ENCODE measurements around the gene SH2D6. TPM values are rescaled to one million over a fixed set of nuclear protein-coding genes. Genes with fewer than 3 reads are reported as not detected.

SH2D6 gene
- total RNA-seq, 4 donors from 2014 or later, result 7.6 to 14.2 (median 11.4) TPM; not detected in 1

DNA sequence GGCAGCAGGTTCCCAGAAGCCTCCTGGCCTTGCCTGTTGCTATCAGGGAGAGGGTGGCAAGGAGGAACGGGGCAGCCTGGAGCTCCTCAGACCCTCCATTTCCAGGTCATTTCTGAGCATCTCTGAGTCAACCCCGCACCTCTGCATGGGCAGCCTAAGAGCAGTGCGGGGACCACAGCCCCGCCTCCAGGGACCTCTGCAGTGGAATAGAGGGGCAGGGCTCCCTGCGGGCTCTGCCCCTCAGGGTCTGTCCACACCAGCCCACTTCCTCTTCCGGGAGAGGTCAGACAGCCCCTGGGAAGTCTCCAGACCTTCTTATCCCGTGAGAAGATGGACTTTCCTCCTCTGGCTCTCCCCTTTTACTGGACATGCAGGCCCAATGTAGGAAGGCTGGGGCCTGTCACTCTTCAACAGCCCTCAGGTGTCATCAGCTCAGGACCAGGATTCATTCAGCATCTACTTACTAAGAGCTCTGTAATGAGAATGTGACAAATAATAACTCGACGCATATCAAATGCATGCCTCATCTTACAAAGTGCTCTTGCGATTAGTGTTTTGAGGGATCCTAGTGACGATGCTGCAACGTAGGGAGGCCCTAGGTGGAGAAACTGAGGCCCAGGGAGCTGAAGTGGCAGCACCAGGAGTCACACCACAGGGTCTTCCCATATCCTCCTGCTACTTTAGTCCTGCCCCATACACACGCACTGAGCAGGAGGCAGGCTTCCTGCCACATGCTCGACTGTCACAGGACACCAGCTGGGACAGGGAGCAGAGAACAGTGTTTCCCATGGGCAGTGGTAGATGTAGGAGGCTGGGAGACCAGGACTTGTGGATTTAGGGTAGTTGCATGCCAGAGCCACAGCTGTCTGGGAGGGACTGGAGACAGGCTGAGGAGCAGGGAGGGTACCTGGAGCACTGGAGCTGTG is 28.0 kb downstream of the SH2D6 start:
- TF ChIP-seq POLR2A (IDR thresholded peaks at IDR 0.05) (no peak), POLR2AphosphoS5 (IDR thresholded peaks at IDR 0.05) (no peak), EP300 (IDR thresholded peaks at IDR 0.05; ENCODE audit: low read depth) (no peak)
- TF ChIP-seq, protein P1, sequence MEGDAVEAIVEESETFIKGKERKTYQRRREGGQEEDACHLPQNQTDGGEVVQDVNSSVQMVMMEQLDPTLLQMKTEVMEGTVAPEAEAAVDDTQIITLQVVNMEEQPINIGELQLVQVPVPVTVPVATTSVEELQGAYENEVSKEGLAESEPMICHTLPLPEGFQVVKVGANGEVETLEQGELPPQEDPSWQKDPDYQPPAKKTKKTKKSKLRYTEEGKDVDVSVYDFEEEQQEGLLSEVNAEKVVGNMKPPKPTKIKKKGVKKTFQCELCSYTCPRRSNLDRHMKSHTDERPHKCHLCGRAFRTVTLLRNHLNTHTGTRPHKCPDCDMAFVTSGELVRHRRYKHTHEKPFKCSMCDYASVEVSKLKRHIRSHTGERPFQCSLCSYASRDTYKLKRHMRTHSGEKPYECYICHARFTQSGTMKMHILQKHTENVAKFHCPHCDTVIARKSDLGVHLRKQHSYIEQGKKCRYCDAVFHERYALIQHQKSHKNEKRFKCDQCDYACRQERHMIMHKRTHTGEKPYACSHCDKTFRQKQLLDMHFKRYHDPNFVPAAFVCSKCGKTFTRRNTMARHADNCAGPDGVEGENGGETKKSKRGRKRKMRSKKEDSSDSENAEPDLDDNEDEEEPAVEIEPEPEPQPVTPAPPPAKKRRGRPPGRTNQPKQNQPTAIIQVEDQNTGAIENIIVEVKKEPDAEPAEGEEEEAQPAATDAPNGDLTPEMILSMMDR (IDR thresholded peaks at IDR 0.05), result no peak
- Histone ChIP-seq H3K27me3 (no peaks in the 10 kb centered on the region), H3K36me3 (no peaks in the 10 kb centered on the region), H3K9me3 (no peaks in the 10 kb centered on the region), H3K4me1 (peaks cover 0 to 13% (median 6%) of the 10 kb centered on the region in 4 donors), H3K4me3 (no peak overlapping the region), H3K27ac (peak overlapping the region; percentile 46 to 70 (median 63))
- 82% methylated on average over 13 of the region's 14 CpGs; no CpG with 5 or more reads in 1 of the 2 donors for WGBS, 2 donors (ENCODE audit: low coverage in 1 of 2)
- no peak for DNase-seq
- in situ Hi-C loops (cut with MboI; ENCODE audit: low pct_ligation_motif_present in 1 of 4, low pct_unique_long_range_greater_than_20kb in 1 of 4, low sequenced_read_pairs in 3 of 4) (no loop called here), intact Hi-C loops (cut with DNase I; ENCODE audit: low total_unique reads) (no loop called here)

GRCh38 chr2:85447222-85447585 is 28.7 kb downstream of the SH2D6 start:
- in situ Hi-C loops (cut with MboI; ENCODE audit: low pct_ligation_motif_present in 1 of 4, low pct_unique_long_range_greater_than_20kb in 1 of 4, low sequenced_read_pairs in 3 of 4), result no loop called here
- Histone ChIP-seq H3K4me3 (no peak overlapping the region), H3K9me3 (no peaks in the 10 kb centered on the region), H3K4me1 (peaks cover 0 to 13% (median 6%) of the 10 kb centered on the region in 4 donors), H3K36me3 (no peaks in the 10 kb centered on the region), H3K27ac (no peak overlapping the region), H3K27me3 (no peaks in the 10 kb centered on the region)
- DNase-seq, result no peak
- intact Hi-C loops (cut with DNase I; ENCODE audit: low total_unique reads), result no loop called here
- TF ChIP-seq EP300 (IDR thresholded peaks at IDR 0.05; ENCODE audit: low read depth), result no peak
- no peak for TF ChIP-seq POLR2A (IDR thresholded peaks at IDR 0.05)
- no peak for TF ChIP-seq POLR2AphosphoS5 (IDR thresholded peaks at IDR 0.05)
- TF ChIP-seq, protein P1 (IDR thresholded peaks at IDR 0.05), result no peak
- WGBS, 2 donors (ENCODE audit: low coverage in 1 of 2), result 97% methylated on average over 6 of the region's 8 CpGs; no CpG with 5 or more reads in 1 of the 2 donors

- DNase-seq, result no peak
- no peaks in the 10 kb centered on the region for H3K27me3 ChIP-seq
- TF ChIP-seq EP300 (IDR thresholded peaks at IDR 0.05; ENCODE audit: low read depth) (no peak), POLR2A (IDR thresholded peaks at IDR 0.05) (no peak), POLR2AphosphoS5 (IDR thresholded peaks at IDR 0.05) (no peak)
- TF ChIP-seq, protein P1 (IDR thresholded peaks at IDR 0.05), result no peak
- intact Hi-C loops (cut with DNase I; ENCODE audit: low total_unique reads), result no loop called here
- no peak overlapping the region for H3K27ac ChIP-seq
- H3K4me3 ChIP-seq, result no peak overlapping the region
- in situ Hi-C loops (cut with MboI; ENCODE audit: low pct_ligation_motif_present in 1 of 4, low pct_unique_long_range_greater_than_20kb in 1 of 4, low sequenced_read_pairs in 3 of 4), result no loop called here
- H3K9me3 ChIP-seq, result no peaks in the 10 kb centered on the region
- no peaks in the 10 kb centered on the region for H3K36me3 ChIP-seq
- 94 to 100% methylated on average over 4 to 8 of the region's 8 CpGs for WGBS, 2 donors (ENCODE audit: low coverage in 1 of 2)
- H3K4me1 ChIP-seq, result peaks cover 0 to 13% (median 6%) of the 10 kb centered on the region in 4 donors
These were observed 30.1 kb downstream of the SH2D6 start for GRCh38 chr2:85448461-85449213.

- Histone ChIP-seq H3K9me3 (no peaks in the 10 kb centered on the region), H3K4me1 (peaks cover 0 to 13% (median 6%) of the 10 kb centered on the region in 4 donors), H3K27me3 (no peaks in the 10 kb centered on the region), H3K27ac (no peak overlapping the region), H3K36me3 (no peaks in the 10 kb centered on the region), H3K4me3 (no peak overlapping the region)
- TF ChIP-seq POLR2A (IDR thresholded peaks at IDR 0.05), result no peak
- TF ChIP-seq, protein P1 (IDR thresholded peaks at IDR 0.05), result no peak
- TF ChIP-seq EP300 (IDR thresholded peaks at IDR 0.05; ENCODE audit: low read depth), result no peak
- no peak for TF ChIP-seq POLR2AphosphoS5 (IDR thresholded peaks at IDR 0.05)
- in situ Hi-C loops (cut with MboI; ENCODE audit: low pct_ligation_motif_present in 1 of 4, low pct_unique_long_range_greater_than_20kb in 1 of 4, low sequenced_read_pairs in 3 of 4) (no loop called here), intact Hi-C loops (cut with DNase I; ENCODE audit: low total_unique reads) (no loop called here)
- DNase-seq, result no peak
- 79 to 85% methylated on average over 2 to 7 of the region's 7 CpGs for WGBS, 2 donors (ENCODE audit: low coverage in 1 of 2)
These were observed 30.7 kb downstream of the SH2D6 start for GRCh38 chr2:85449214-85449588.
